WI38 (cell line): ENCODE data around the gene GPR132.
"Not testable (repeated sequence)": the region's sequence is repeated elsewhere in the genome, so short reads cannot be mapped to it uniquely, and the experiment has no call there.

ENCODE experiments used
- H3K4me3 ChIP-seq: 2 replicates; pipeline ENCODE4 v1.5.1; 2011; ENCODE audit warnings: low read depth, mild to moderate bottlenecking, control low read depth, low read length
- TF ChIP-seq, protein P1 (sequence below): IDR thresholded peaks from 2 replicates; pipeline ENCODE4 v1.5.1; 2012; ENCODE audit warnings: low read depth, mild to moderate bottlenecking, control low read depth, low read length

GPR132 gene

DNA sequence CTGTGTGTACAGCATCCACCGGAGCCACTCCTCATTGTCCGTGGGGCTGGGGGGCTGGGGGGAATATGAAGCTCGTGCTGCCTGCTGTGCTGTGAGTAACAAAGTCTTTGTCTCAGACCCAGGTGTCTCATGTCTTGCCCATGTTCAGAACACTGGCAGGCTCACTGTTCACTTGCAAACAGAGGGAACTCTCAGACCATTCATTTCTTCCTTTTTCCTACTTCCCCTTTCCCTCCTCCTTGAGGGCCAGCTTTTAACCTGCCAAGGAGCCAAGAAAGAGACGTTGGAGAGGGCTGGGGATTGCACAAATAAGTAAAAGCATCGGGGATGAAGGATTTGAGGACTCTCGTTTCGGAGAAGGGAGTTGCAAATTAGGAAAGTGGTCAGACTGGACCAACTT, 21.6 kb downstream of the GPR132 start:
- no peak overlapping the region for H3K4me3 ChIP-seq
- TF ChIP-seq, protein P1, sequence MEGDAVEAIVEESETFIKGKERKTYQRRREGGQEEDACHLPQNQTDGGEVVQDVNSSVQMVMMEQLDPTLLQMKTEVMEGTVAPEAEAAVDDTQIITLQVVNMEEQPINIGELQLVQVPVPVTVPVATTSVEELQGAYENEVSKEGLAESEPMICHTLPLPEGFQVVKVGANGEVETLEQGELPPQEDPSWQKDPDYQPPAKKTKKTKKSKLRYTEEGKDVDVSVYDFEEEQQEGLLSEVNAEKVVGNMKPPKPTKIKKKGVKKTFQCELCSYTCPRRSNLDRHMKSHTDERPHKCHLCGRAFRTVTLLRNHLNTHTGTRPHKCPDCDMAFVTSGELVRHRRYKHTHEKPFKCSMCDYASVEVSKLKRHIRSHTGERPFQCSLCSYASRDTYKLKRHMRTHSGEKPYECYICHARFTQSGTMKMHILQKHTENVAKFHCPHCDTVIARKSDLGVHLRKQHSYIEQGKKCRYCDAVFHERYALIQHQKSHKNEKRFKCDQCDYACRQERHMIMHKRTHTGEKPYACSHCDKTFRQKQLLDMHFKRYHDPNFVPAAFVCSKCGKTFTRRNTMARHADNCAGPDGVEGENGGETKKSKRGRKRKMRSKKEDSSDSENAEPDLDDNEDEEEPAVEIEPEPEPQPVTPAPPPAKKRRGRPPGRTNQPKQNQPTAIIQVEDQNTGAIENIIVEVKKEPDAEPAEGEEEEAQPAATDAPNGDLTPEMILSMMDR: no peak

DNA sequence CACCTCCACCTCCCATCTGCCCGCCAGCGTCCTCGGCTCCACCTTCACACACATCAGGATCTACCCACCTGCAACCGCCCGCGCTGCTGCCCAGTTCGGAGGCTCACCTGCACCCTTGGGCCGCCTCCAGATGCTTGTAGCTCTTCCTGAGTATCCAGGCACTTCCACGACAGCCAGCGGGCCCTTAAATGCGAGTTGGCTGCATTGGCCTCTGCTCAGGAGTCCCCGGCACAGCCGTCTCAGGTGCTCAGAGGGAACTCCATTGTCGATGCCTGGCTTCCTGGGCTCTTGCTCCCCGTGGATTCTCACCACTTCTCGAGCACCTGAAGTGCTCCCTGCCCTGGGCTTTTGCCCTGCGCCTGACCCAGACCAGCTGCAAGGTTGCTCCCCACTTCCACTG, 22.4 kb downstream of the GPR132 start:
- TF ChIP-seq, protein P1: no peak
- H3K4me3 ChIP-seq: no peak overlapping the region

DNA sequence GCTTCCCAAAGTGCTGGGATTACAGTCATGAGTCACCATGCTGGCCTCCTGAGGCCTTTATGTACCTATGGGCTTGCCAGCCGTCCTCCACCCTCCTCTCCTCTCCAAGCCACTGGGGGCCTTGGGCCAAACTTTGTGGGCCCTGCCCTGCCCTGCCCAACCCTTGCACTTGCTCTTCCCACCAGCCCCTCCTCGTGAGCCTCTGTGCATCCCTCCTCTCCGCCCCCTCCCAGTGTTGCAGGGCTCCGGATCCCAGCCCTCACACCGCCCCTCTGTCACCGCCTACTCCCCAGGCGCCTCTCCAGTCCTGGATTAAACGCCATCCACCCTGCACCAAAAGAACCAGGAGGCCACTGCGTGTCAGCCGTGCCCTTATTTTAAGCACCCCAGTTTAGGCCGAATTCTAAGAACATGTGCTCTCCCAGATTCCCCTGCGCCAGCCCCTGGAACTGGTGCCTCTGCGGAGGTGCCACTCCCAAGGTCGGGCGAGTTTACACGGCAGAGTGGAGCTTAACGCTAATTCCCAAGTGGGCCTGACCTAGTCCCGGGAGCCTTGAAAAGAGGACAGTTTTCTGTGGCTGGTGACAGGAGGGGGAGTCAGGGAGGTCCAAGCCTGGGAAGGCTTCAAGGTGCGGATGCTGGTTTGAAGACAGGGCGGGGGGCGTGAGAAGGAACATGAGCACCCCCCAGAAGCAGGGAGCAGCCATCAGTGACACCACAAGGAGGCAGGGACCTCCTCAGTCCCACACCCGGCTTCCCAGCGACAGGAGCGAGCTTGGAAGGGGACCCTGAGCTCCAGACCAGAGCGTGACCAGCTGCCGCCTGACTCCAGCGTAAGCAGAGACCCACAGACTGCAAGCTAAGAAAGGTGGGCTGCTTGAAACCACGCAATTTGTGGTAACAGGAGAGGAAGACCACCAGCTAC, 23.1 kb downstream of the GPR132 start:
- TF ChIP-seq, protein P1: no peak
- H3K4me3 ChIP-seq: no peak overlapping the region

DNA sequence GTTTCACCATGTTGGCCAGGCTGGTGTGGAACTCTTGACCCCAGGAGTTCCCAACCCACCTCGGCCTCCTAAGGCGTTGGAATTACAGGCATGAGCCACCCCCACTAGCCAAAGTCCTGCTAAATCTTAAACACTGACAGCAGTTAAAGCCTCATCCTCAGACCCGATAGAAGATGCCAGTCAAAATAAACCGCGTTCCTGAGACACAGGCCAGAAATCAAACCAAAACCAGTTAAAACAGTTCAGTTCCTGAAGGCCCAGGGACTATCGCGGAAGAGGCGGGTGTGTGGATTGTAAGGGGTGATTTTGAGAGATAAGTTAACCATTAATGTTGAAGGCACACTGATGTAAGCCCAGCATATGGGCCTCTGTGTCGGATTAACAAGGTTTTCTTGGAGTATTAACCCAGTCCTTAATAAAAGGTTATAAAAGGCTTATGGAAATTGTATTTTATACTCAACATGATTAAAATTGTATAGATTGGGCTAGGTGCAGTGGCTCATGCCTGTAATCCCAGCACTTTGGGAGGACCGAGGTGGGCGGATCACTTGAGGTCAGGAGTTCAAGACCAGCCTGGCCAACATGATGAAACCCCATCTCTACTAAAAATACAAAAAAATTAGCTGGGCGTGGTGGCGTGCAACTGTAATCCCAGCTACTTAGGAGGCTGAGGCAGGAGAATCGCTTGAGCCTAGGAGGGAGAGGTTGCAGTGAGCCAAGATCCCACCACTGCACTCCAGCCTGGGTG, 25.6 kb downstream of the GPR132 start:
- H3K4me3 ChIP-seq: no peak overlapping the region
- TF ChIP-seq, protein P1: no peak

DNA sequence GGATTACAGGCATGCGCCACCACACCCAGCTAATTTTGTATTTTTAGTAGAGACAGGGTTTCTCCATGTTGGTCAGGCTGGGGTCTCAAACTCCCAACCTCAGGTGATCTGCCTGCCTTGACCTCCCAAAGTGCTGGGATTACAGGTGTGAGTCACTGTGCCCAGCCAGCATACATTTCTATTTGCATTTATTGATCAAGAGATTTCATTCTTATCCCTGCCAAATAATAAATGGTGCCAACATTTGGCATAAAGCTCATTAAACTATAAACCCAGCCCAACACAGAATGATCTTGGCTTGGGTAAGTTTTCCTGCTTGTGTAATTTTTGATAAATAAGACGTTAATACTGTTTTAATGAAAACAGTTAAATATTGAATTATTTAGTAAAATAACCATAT, 29.6 kb downstream of the GPR132 start:
- H3K4me3 ChIP-seq: not testable (repeated sequence)

DNA sequence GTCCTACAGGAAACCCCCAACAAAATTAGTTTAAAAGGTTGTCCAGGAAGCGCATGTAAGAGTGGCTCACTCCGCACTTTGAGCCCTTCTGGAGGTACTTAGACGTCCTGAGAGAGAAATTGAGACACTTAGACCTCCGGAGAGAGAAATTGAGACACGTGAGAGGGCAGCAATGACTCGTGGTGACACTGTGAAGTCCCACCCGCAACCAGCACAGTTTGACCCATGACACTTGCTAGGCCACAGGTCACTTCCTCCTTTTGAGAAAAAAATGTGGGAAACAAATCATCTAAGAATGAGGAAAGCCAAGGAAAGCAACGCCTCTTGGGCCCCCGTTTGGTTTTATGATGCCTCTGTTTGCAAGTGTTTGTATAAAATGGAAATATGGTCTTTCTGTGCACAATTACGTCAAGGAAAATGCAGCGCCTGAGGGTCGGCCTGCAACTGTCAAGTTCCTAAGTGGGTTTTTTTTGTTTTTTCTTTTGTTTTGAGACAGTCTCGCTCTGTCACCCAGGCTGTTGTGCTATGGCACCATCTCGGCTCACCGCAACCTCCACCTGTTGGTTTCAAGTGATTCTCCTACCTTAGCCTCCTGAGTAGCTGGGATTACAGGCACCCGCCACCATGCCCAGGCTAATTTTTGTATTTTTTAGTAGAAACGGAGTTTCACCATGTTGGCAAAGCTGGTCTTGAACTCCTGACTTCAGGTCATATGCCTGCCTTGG, 30.8 kb downstream of the GPR132 start:
- no peak overlapping the region for H3K4me3 ChIP-seq
- TF ChIP-seq, protein P1: no peak

DNA sequence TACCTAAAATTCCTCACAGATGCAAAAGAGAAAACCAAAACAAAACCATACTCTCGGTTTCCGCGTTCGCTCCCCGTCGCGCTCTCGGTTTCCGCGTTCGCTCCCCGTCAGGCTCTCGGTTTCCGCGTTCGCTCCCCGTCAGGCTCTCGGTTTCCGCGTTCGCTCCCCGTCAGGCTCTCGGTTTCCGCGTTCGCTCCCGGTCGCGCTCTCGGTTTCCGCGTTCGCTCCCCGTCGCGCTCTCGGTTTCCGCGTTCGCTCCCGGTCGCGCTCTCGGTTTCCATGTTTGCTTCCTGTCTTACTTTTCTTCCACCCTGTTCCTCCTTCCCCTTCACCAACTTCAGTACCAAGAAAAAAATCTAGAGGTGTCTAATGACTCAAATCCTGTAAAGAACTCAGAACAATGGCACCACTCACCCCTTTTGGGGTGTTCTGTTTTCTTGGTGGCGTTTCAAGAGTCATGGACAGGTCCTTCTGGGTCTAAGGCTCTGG, 31.8 kb downstream of the GPR132 start:
- not testable (repeated sequence) for H3K4me3 ChIP-seq

DNA sequence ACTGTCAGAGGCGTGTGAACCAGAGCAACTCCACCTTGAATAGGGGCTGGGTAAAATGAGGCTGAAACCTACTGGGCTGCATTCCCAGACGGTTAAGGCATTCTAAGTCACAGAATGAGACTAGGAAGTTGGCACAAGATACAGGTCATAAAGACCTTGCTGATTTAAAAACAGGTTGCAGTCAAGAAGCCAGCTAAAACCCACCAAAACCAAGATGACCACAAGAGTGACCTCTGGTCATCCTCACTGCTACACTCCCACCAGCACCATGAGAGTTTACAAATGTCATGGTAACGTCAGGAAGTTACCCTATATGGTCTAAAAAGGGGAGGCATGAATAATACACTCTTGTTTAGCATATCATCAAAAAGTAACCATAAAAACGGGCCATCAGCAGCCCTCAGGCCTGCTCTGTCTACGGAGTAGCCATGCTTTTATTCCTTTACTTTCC, 32.8 kb downstream of the GPR132 start:
- not testable (repeated sequence) for H3K4me3 ChIP-seq
